Cortex of kidney (tissue), 1 donor: ENCODE data around the gene HDAC10.

Experiments used
- DNase-seq: peaks from one replicate; lab custom pipeline; 2025; lab: John Stamatoyannopoulos, UW

The HDAC10 gene

GRCh38 chr22:50250555-50251476, at the start of gene HDAC10:
Gene HDAC10, minus strand, starts transcription at chr22:50251265. Its CDS starts 233 bp downstream, at chr22:50251032.
- DNase-seq: no peak

GRCh38 chr22:50300620-50301257, 49.7 kb upstream of the HDAC10 start:
- DNase-seq: no peak

- no peak for DNase-seq
Measured at GRCh38 chr22:50299785-50300619, 48.9 kb upstream of the HDAC10 start.

GRCh38 chr22:50298937-50299784, 48.1 kb upstream of the HDAC10 start:
- no peak for DNase-seq

GRCh38 chr22:50298266-50298637, 47.2 kb upstream of the HDAC10 start:
- DNase-seq: no peak

- DNase-seq: no peak
Measured at GRCh38 chr22:50297510-50298265, 46.6 kb upstream of the HDAC10 start.

- no peak for DNase-seq
Measured at GRCh38 chr22:50296658-50297490, 45.8 kb upstream of the HDAC10 start.

GRCh38 chr22:50294319-50294656, 43.2 kb upstream of the HDAC10 start:
- no peak for DNase-seq

GRCh38 chr22:50293441-50294318, 42.6 kb upstream of the HDAC10 start:
- DNase-seq: peak; percentile 63

- DNase-seq: no peak
Measured at GRCh38 chr22:50292643-50293440, 41.8 kb upstream of the HDAC10 start.

GRCh38 chr22:50289942-50290630, 39.0 kb upstream of the HDAC10 start:
- no peak for DNase-seq

GRCh38 chr22:50289151-50289941, 38.3 kb upstream of the HDAC10 start:
- DNase-seq: no peak

GRCh38 chr22:50287731-50288130, 36.7 kb upstream of the HDAC10 start:
- no peak for DNase-seq

GRCh38 chr22:50286701-50287318, 35.7 kb upstream of the HDAC10 start:
- DNase-seq: no peak

GRCh38 chr22:50286275-50286674, 35.2 kb upstream of the HDAC10 start:
- no peak for DNase-seq

GRCh38 chr22:50285568-50286229, 34.6 kb upstream of the HDAC10 start:
- no peak for DNase-seq
